ENCODE results near the gene SPACDR. TPM values are rescaled to one million over a fixed set of nuclear protein-coding genes. Genes with fewer than 3 reads are reported as not detected.

The SPACDR gene
- total RNA-seq, 1 donor from 2014 or later = 2.9 TPM

- intact Hi-C loops (cut with micrococcal nuclease) = no loop called here
Observed at GRCh38 chr7:100485471-100485876, 21.4 kb upstream of the SPACDR start.

GRCh38 chr7:100484673-100485045 lies 20.6 kb upstream of the SPACDR start:
- intact Hi-C loops (cut with micrococcal nuclease) = no loop called here

GRCh38 chr7:100483722-100484672 lies 19.9 kb upstream of the SPACDR start, which contains the start of gene NYAP1:
Gene NYAP1, plus strand, starts transcription at chr7:100483927. Its CDS starts 1,385 bp downstream, at chr7:100485312.
- intact Hi-C loops (cut with micrococcal nuclease) = loop anchor here (1.0 to 2.0 kb wide), 5 partner anchors 15 to 75 kb away; partner anchors contain the start of gene PPP1R35

- intact Hi-C loops (cut with micrococcal nuclease) = loop anchor here (1.0 to 2.0 kb wide), 5 partner anchors 14 to 76 kb away; partner anchors contain the start of gene PPP1R35
Observed at GRCh38 chr7:100483090-100483721, 19.1 kb upstream of the SPACDR start.

- intact Hi-C loops (cut with micrococcal nuclease) = loop anchor here (1.0 to 2.0 kb wide), 5 partner anchors 13 to 77 kb away; partner anchors contain the start of gene PPP1R35
Observed at GRCh38 chr7:100482728-100483089, 18.6 kb upstream of the SPACDR start.

- intact Hi-C loops (cut with micrococcal nuclease) = no loop called here
Observed at GRCh38 chr7:100481466-100481865, 17.4 kb upstream of the SPACDR start.

GRCh38 chr7:100478958-100479660 lies 15.0 kb upstream of the SPACDR start, which contains the start of gene TSC22D4:
Gene TSC22D4, minus strand, starts transcription at chr7:100479214. Its CDS starts 1,176 bp downstream, at chr7:100478038.
- intact Hi-C loops (cut with micrococcal nuclease) = loop anchor here (1.0 to 2.0 kb wide), 13 partner anchors 10 to 374 kb away; partner anchors contain the start of genes AGFG2, FBXO24, GNB2 and LRCH4

GRCh38 chr7:100477871-100478267 lies 13.8 kb upstream of the SPACDR start:
- intact Hi-C loops (cut with micrococcal nuclease) = loop anchor here (1.0 to 2.0 kb wide), 2 partner anchors 351 to 375 kb away; partner anchors contain the start of gene SLC12A9

GRCh38 chr7:100476903-100477870 lies 13.1 kb upstream of the SPACDR start:
- intact Hi-C loops (cut with micrococcal nuclease) = no loop called here

GRCh38 chr7:100476101-100476780 lies 12.2 kb upstream of the SPACDR start:
- intact Hi-C loops (cut with micrococcal nuclease) = no loop called here

GRCh38 chr7:100475549-100475948 lies 11.5 kb upstream of the SPACDR start:
- intact Hi-C loops (cut with micrococcal nuclease) = no loop called here

- intact Hi-C loops (cut with micrococcal nuclease) = no loop called here
Observed at GRCh38 chr7:100472854-100473499, 8.9 kb upstream of the SPACDR start.

- intact Hi-C loops (cut with micrococcal nuclease) = no loop called here
Observed at GRCh38 chr7:100472121-100472851, 8.2 kb upstream of the SPACDR start.

- intact Hi-C loops (cut with micrococcal nuclease) = no loop called here
Observed at GRCh38 chr7:100471021-100471420, 7.0 kb upstream of the SPACDR start.

GRCh38 chr7:100469227-100470044 lies 5.4 kb upstream of the SPACDR start:
- intact Hi-C loops (cut with micrococcal nuclease) = loop anchor here (1.0 to 2.0 kb wide), 5 partner anchors 10 to 256 kb away; partner anchors contain the start of genes NYAP1 and TSC22D4

- intact Hi-C loops (cut with micrococcal nuclease) = loop anchor here (2.0 kb wide), 1 partner anchor 223 kb away; no protein-coding TSS in a partner anchor
Observed at GRCh38 chr7:100467638-100468373, 3.7 kb upstream of the SPACDR start.

All from T-helper 1 cell treated with Interleukin-12 subunit alpha and Interleukin-12 subunit beta and Interleukin-4 antibody, amounts not matched to agents 30 ng/mL and 1 ng/mL, for 36 hours (primary cell).